Karpas-422 (cell line): ENCODE results near the gene NLGN2. TPM values are rescaled to one million over a fixed set of nuclear protein-coding genes. Genes with fewer than 3 reads are reported as not detected.

Source experiments
- DNase-seq: peaks from one replicate; pipeline ENCODE4 v3.0.0-alpha.2; 2015
- H2AFZ ChIP-seq: fragments of 200-600 bp; sonication (generic); 2 replicates; pipeline ENCODE4 v1.6.1; 2014; ENCODE audit warnings: antibody characterized with exemption, low read length, mixed read lengths
- H3K27ac ChIP-seq: fragments of 200-600 bp; sonication (generic); 2 replicates; pipeline ENCODE4 v1.5.1; 2014; ENCODE audit warnings: mild to moderate bottlenecking, low read length, moderate library complexity
- H3K27me3 ChIP-seq: fragments of 200-600 bp; sonication (generic); 2 replicates; pipeline ENCODE4 v1.6.1; 2014; ENCODE audit warnings: low read length, mixed read lengths
- H3K36me3 ChIP-seq: fragments of 200-600 bp; sonication (generic); 2 replicates; pipeline ENCODE4 v1.6.1; 2014; ENCODE audit warnings: low read length, mixed read lengths; ENCODE audit not compliant: insufficient read depth
- H3K4me1 ChIP-seq: fragments of 200-600 bp; sonication (generic); 2 replicates; pipeline ENCODE4 v1.6.1; 2014; ENCODE audit warnings: mild to moderate bottlenecking, low read length, mixed read lengths
- H3K4me2 ChIP-seq: fragments of 200-600 bp; sonication (generic); 2 replicates; pipeline ENCODE4 v1.6.1; 2014; ENCODE audit warnings: low read length, low read depth, mild to moderate bottlenecking; ENCODE audit not compliant: poor library complexity, severe bottlenecking
- H3K4me3 ChIP-seq: fragments of 200-600 bp; sonication (generic); 2 replicates; pipeline ENCODE4 v1.5.1; 2014; ENCODE audit warnings: mild to moderate bottlenecking, antibody characterized with exemption, low read length, mixed read lengths
- H3K79me2 ChIP-seq: fragments of 200-600 bp; sonication (generic); 2 replicates; pipeline ENCODE4 v1.6.1; 2014; ENCODE audit warnings: mild to moderate bottlenecking, low read length, mixed read lengths
- H3K9ac ChIP-seq: fragments of 200-600 bp; sonication (generic); 2 replicates; pipeline ENCODE4 v1.6.0; 2014; ENCODE audit warnings: low read length
- H3K9me2 ChIP-seq: fragments of 200-600 bp; sonication (generic), shearing (Covaris generic); replicated peaks from 2 replicates; pipeline ENCODE4 v1.6.0; 2014; ENCODE audit warnings: mild to moderate bottlenecking, low read length, moderate library complexity; ENCODE audit not compliant: insufficient read depth
- H3K9me3 ChIP-seq: fragments of 300-700, 200-600 bp; sonication (generic); 2 replicates; pipeline ENCODE4 v1.6.1; 2014; ENCODE audit warnings: low read length, mixed read lengths
- H4K20me1 ChIP-seq: fragments of 200-600 bp; sonication (generic); 2 replicates; pipeline ENCODE4 v1.6.1; 2014; ENCODE audit warnings: mild to moderate bottlenecking, antibody characterized with exemption, low read length, low read depth; ENCODE audit not compliant: insufficient read depth
- total RNA-seq: library from RNA; depleted of rRNA; stranded (reverse); fragments of >200 nt; shearing (Covaris generic); gene quantifications from 2 replicates; pipeline ENCODE4 v1.2.3, GENCODE V29; 2014; ENCODE audit warnings: low replicate concordance

Gene NLGN2
- total RNA-seq, 1 experiment from 2014 or later = not detected

- no peak overlapping the region for H3K27ac ChIP-seq
- H3K27me3 ChIP-seq = no peaks in the 10 kb centered on the region
- peaks cover 15% of the 10 kb centered on the region for H3K4me1 ChIP-seq
- H3K36me3 ChIP-seq = no peaks in the 10 kb centered on the region
- DNase-seq = no peak
- H3K9ac ChIP-seq = peak overlapping the region; percentile 72
- H2AFZ ChIP-seq = peak overlapping the region; percentile 87; the same call in 1 of the 2 replicates
- no peaks in the 10 kb centered on the region for H4K20me1 ChIP-seq
- H3K9me3 ChIP-seq = no peaks in the 10 kb centered on the region
- no peaks in the 10 kb centered on the region for H3K79me2 ChIP-seq
- peak overlapping the region; percentile 72 for H3K4me3 ChIP-seq
- peak overlapping the region; percentile 88 for H3K4me2 ChIP-seq
- no peaks in the 10 kb centered on the region for H3K9me2 ChIP-seq
Measured at GRCh38 chr17:7384489-7385081, 23.1 kb upstream of the NLGN2 start.

- Histone ChIP-seq H3K9me3 (no peaks in the 10 kb centered on the region), H3K27ac (no peak overlapping the region), H3K27me3 (no peaks in the 10 kb centered on the region), H4K20me1 (no peaks in the 10 kb centered on the region), H3K79me2 (peaks cover 5% of the 10 kb centered on the region; the same call in 1 of the 2 replicates), H3K4me1 (peaks cover 17% of the 10 kb centered on the region), H3K36me3 (no peaks in the 10 kb centered on the region), H3K4me3 (no peak overlapping the region), H3K9me2 (no peaks in the 10 kb centered on the region), H3K9ac (no peak overlapping the region), H2AFZ (no peak overlapping the region), H3K4me2 (no peak overlapping the region)
- no peak for DNase-seq
Measured at GRCh38 chr17:7388856-7389255, 18.8 kb upstream of the NLGN2 start.

GRCh38 chr17:7389924-7390910, 17.4 kb upstream of the NLGN2 start:
- Histone ChIP-seq H3K4me3 (no peak overlapping the region), H3K27me3 (no peaks in the 10 kb centered on the region), H3K9me3 (no peaks in the 10 kb centered on the region), H3K36me3 (no peaks in the 10 kb centered on the region), H3K4me1 (peaks cover 14% of the 10 kb centered on the region), H3K79me2 (peaks cover 5% of the 10 kb centered on the region; the same call in 1 of the 2 replicates), H3K4me2 (no peak overlapping the region), H3K9ac (no peak overlapping the region), H4K20me1 (no peaks in the 10 kb centered on the region), H3K27ac (no peak overlapping the region), H2AFZ (no peak overlapping the region), H3K9me2 (no peaks in the 10 kb centered on the region)
- no peak for DNase-seq

- DNase-seq = no peak
- Histone ChIP-seq H3K9ac (no peak overlapping the region), H3K9me3 (no peaks in the 10 kb centered on the region), H3K4me1 (peaks cover 14% of the 10 kb centered on the region), H2AFZ (no peak overlapping the region), H3K9me2 (no peaks in the 10 kb centered on the region), H3K79me2 (peaks cover 5% of the 10 kb centered on the region; the same call in 1 of the 2 replicates), H3K4me3 (no peak overlapping the region), H4K20me1 (no peaks in the 10 kb centered on the region), H3K36me3 (no peaks in the 10 kb centered on the region), H3K4me2 (no peak overlapping the region), H3K27me3 (no peaks in the 10 kb centered on the region), H3K27ac (no peak overlapping the region)
Measured at GRCh38 chr17:7391307-7391706, 16.3 kb upstream of the NLGN2 start.

- H3K4me1 ChIP-seq = peaks cover 14% of the 10 kb centered on the region
- no peaks in the 10 kb centered on the region for H3K36me3 ChIP-seq
- H3K9me3 ChIP-seq = no peaks in the 10 kb centered on the region
- no peaks in the 10 kb centered on the region for H4K20me1 ChIP-seq
- H3K9me2 ChIP-seq = no peaks in the 10 kb centered on the region
- H2AFZ ChIP-seq = no peak overlapping the region
- peak overlapping the region; percentile 82 for H3K9ac ChIP-seq
- peak overlapping the region; percentile 89 for H3K4me2 ChIP-seq
- H3K4me3 ChIP-seq = peak overlapping the region; percentile 91
- no peak overlapping the region for H3K27ac ChIP-seq
- DNase-seq = no peak
- no peaks in the 10 kb centered on the region for H3K27me3 ChIP-seq
- peaks cover 5% of the 10 kb centered on the region; the same call in 1 of the 2 replicates for H3K79me2 ChIP-seq
Measured at GRCh38 chr17:7392696-7393612, 14.7 kb upstream of the NLGN2 start.

GRCh38 chr17:7393613-7394451, 13.8 kb upstream of the NLGN2 start:
- H3K4me2 ChIP-seq = peak overlapping the region; percentile 89
- 0 out of 2 replicates have a peak overlapping the region, but pooled peaks have one; percentile 17 for H3K27ac ChIP-seq
- H3K9ac ChIP-seq = peak overlapping the region; percentile 82
- no peaks in the 10 kb centered on the region for H4K20me1 ChIP-seq
- no peaks in the 10 kb centered on the region for H3K9me3 ChIP-seq
- no peaks in the 10 kb centered on the region for H3K36me3 ChIP-seq
- H3K27me3 ChIP-seq = no peaks in the 10 kb centered on the region
- H3K4me1 ChIP-seq = peaks cover 14% of the 10 kb centered on the region
- peak overlapping the region; percentile 90 for H2AFZ ChIP-seq
- peak overlapping the region; percentile 91 for H3K4me3 ChIP-seq
- peak; percentile 83 for DNase-seq
- H3K79me2 ChIP-seq = peaks cover 5% of the 10 kb centered on the region; the same call in 1 of the 2 replicates
- no peaks in the 10 kb centered on the region for H3K9me2 ChIP-seq

GRCh38 chr17:7394452-7395191, 13.0 kb upstream of the NLGN2 start, which contains the start of gene PLSCR3:
Gene PLSCR3, minus strand, starts transcription at chr17:7394525. Its CDS starts 415 bp downstream, at chr17:7394110.
- Histone ChIP-seq H4K20me1 (no peaks in the 10 kb centered on the region), H3K9me2 (no peaks in the 10 kb centered on the region), H3K9me3 (no peaks in the 10 kb centered on the region), H3K79me2 (peaks cover 5% of the 10 kb centered on the region; the same call in 1 of the 2 replicates), H3K4me1 (peaks cover 14% of the 10 kb centered on the region), H3K9ac (peak within 1 kb of the TSS; percentile 82), H2AFZ (peak within 1 kb of the TSS; percentile 90), H3K27me3 (no peaks in the 10 kb centered on the region), H3K4me3 (peak within 1 kb of the TSS; percentile 91), H3K36me3 (no peaks in the 10 kb centered on the region), H3K4me2 (peak within 1 kb of the TSS; percentile 89), H3K27ac (0 out of 2 replicates have a peak within 1 kb of the TSS, but pooled peaks have one; percentile 17)
- peak; percentile 93 for DNase-seq
